ENCODE data around the gene XPC.
"Not testable (repeated sequence)": the region's sequence is repeated elsewhere in the genome, so short reads cannot be mapped to it uniquely, and the experiment has no call there.

The XPC gene

GRCh38 chr3:14178247-14179113 lies at the start of gene XPC, which contains the start of gene LSM3:
Gene XPC, minus strand, starts transcription at chr3:14178601. Its CDS starts 33 bp downstream, at chr3:14178568.
Gene LSM3, plus strand, starts transcription at chr3:14178817. Its CDS starts 44 bp downstream, at chr3:14178861.
- DNase-seq: peak; percentile 95

- DNase-seq: no peak
Measured at GRCh38 chr3:14227856-14228255, 49.5 kb upstream of the XPC start.

- not testable (repeated sequence) for DNase-seq
Measured at GRCh38 chr3:14226351-14226750, 48.0 kb upstream of the XPC start.

GRCh38 chr3:14225421-14225820 lies 47.0 kb upstream of the XPC start:
- no peak for DNase-seq

- no peak for DNase-seq
Measured at GRCh38 chr3:14224895-14225294, 46.5 kb upstream of the XPC start.

- DNase-seq: no peak
Measured at GRCh38 chr3:14223595-14223994, 45.2 kb upstream of the XPC start.

- DNase-seq: no peak
Measured at GRCh38 chr3:14222900-14223594, 44.6 kb upstream of the XPC start.

- DNase-seq: no peak
Measured at GRCh38 chr3:14222457-14222856, 44.1 kb upstream of the XPC start.

- DNase-seq: no peak
Measured at GRCh38 chr3:14221902-14222301, 43.5 kb upstream of the XPC start.

- no peak for DNase-seq
Measured at GRCh38 chr3:14220933-14221332, 42.5 kb upstream of the XPC start.

- no peak for DNase-seq
Measured at GRCh38 chr3:14218355-14218754, 40.0 kb upstream of the XPC start.

- DNase-seq: peak; percentile 72
Measured at GRCh38 chr3:14216257-14217048, 38.1 kb upstream of the XPC start.

- DNase-seq: no peak
Measured at GRCh38 chr3:14214764-14215163, 36.4 kb upstream of the XPC start.

- DNase-seq: no peak
Measured at GRCh38 chr3:14213066-14213774, 34.8 kb upstream of the XPC start.

- no peak for DNase-seq
Measured at GRCh38 chr3:14212032-14212431, 33.6 kb upstream of the XPC start.

- no peak for DNase-seq
Measured at GRCh38 chr3:14211621-14212020, 33.2 kb upstream of the XPC start.

- DNase-seq: no peak
Measured at GRCh38 chr3:14210843-14211594, 32.6 kb upstream of the XPC start.

GRCh38 chr3:14210290-14210688 lies 31.9 kb upstream of the XPC start:
- no peak for DNase-seq

GRCh38 chr3:14209581-14210289 lies 31.3 kb upstream of the XPC start:
- DNase-seq: no peak

GRCh38 chr3:14208977-14209394 lies 30.6 kb upstream of the XPC start:
- DNase-seq: no peak

- no peak for DNase-seq
Measured at GRCh38 chr3:14208168-14208567, 29.8 kb upstream of the XPC start.
